GM12878 (cell line): ENCODE measurements around the gene MFAP1.

Experiments
- ATF3 ChIP-seq: IDR thresholded peaks from 2 replicates; pipeline ENCODE4 v1.6.1; 2011; ENCODE audit warnings: low read depth, mild to moderate bottlenecking, low read length, moderate library complexity, borderline replicate concordance; ENCODE audit errors: extremely low read depth
- EP300 ChIP-seq, 2 experiments: fragments of 150-350 bp in 1 of 2; IDR thresholded peaks; 2 replicates each; pipeline ENCODE4 v1.6.1; 2011 to 2012; ENCODE audit warnings: low read depth in 2 of 2, low read length in 2 of 2, borderline replicate concordance in 1 of 2, improper control_type of control experiment in 1 of 2, inconsistent platforms in 1 of 2; ENCODE audit not compliant: control insufficient read depth in 1 of 2
- EZH2 ChIP-seq: IDR thresholded peaks from 2 replicates; pipeline ENCODE4 v1.6.1; 2012; ENCODE audit warnings: low read depth, mild to moderate bottlenecking, control low read depth, inconsistent platforms, low read length, borderline replicate concordance; ENCODE audit not compliant: control insufficient read depth
- GABPA ChIP-seq: IDR thresholded peaks from 2 replicates; pipeline ENCODE4 v1.6.1; 2014; ENCODE audit warnings: antibody characterized with exemption, low read depth, mild to moderate bottlenecking, inconsistent platforms
- POLR2A ChIP-seq: IDR thresholded peaks from 2 replicates; pipeline ENCODE4 v1.6.1; 2011; ENCODE audit warnings: low read depth, mild to moderate bottlenecking, low read length
- POLR2AphosphoS5 ChIP-seq: IDR thresholded peaks from 2 replicates; pipeline ENCODE4 v1.6.1; 2011; ENCODE audit warnings: mild to moderate bottlenecking, low read length, inconsistent platforms
- RFX5 ChIP-seq: IDR thresholded peaks from 2 replicates; pipeline ENCODE4 v1.6.1; 2011; ENCODE audit warnings: low read depth, low read length, improper control_type of control experiment
- TAF1 ChIP-seq: IDR thresholded peaks from 2 replicates; pipeline ENCODE4 v1.6.1; 2011; ENCODE audit warnings: mild to moderate bottlenecking, low read depth, low read length, borderline replicate concordance
- YY1 ChIP-seq: IDR thresholded peaks from 2 replicates; pipeline ENCODE4 v1.6.1; 2011; ENCODE audit warnings: low read depth, mild to moderate bottlenecking, low read length
- TF ChIP-seq, protein P1 (sequence below), 3 experiments: IDR thresholded peaks in 2 of 3; conservative IDR thresholded peaks in 1 of 3; 2 replicates each; pipeline ENCODE4 v1.5.1; 2011; ENCODE audit warnings: low read depth in 3 of 3, low read length in 3 of 3, mild to moderate bottlenecking in 3 of 3, control low read depth in 2 of 3, moderate library complexity in 2 of 3, inconsistent platforms in 1 of 3, mixed read lengths in 1 of 3; ENCODE audit not compliant: control insufficient read depth in 2 of 3, insufficient read depth in 1 of 3; ENCODE audit errors: extremely low read depth in 1 of 3

DNA sequence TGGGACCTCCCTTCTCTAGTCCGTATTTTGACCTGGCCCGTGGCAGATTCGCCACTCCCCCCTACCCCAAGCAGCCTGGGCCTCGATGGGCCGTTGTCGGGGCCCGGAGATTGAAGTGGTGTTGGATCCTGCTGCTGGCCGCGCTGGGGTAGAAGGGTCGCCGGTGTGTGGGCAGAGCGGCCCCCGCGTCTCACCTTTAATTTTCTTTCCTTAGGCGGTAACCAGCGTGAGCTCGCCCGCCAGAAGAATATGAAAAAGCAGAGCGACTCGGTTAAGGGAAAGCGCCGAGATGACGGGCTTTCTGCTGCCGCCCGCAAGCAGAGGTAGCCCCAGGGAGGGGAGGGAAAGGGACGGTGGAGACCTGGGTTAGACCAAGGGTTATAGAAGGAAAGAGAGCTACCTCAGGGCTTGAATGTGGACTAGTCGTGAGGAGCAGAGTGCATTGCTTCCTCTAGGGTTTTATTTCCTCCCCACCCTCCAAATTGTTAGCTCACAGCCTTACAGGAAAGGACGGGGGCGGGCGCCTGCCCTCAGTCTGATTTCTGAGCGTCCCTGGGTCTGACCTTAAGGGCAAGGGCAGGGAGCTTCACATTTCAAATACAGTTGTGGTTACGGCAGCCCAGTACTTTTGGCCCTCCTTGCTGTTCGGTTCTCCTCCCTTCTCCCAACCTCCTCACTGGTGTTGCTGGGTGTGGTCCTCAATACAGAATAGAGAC lies 31.6 kb downstream of the MFAP1 start:
- TF ChIP-seq TAF1 (0 out of 2 replicates have a peak, but pooled peaks have one; percentile 6), EZH2 (no peak), GABPA (no peak), ATF3 (no peak), POLR2AphosphoS5 (0 out of 2 replicates have a peak, but pooled peaks have one; percentile 53), YY1 (no peak), RFX5 (no peak), POLR2A (0 out of 2 replicates have a peak, but pooled peaks have one; percentile 6), EP300 (IDR thresholded peaks at IDR 0.05; ENCODE audit: borderline replicate concordance in 1 of 2, control insufficient read depth in 1 of 2, low read depth in 2 of 2, low read length in 2 of 2) (no peak)
- TF ChIP-seq, protein P1, sequence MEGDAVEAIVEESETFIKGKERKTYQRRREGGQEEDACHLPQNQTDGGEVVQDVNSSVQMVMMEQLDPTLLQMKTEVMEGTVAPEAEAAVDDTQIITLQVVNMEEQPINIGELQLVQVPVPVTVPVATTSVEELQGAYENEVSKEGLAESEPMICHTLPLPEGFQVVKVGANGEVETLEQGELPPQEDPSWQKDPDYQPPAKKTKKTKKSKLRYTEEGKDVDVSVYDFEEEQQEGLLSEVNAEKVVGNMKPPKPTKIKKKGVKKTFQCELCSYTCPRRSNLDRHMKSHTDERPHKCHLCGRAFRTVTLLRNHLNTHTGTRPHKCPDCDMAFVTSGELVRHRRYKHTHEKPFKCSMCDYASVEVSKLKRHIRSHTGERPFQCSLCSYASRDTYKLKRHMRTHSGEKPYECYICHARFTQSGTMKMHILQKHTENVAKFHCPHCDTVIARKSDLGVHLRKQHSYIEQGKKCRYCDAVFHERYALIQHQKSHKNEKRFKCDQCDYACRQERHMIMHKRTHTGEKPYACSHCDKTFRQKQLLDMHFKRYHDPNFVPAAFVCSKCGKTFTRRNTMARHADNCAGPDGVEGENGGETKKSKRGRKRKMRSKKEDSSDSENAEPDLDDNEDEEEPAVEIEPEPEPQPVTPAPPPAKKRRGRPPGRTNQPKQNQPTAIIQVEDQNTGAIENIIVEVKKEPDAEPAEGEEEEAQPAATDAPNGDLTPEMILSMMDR (IDR thresholded peaks at IDR 0.05 in 2 of 3, conservative IDR thresholded peaks at IDR 0.05 in 1 of 3; ENCODE audit: control insufficient read depth in 2 of 3, extremely low read depth in 1 of 3, insufficient read depth in 1 of 3, low read depth in 3 of 3, low read length in 3 of 3), result no peak
